Natural killer cell (primary cell): ENCODE results near the gene SPRR2D. TPM values are rescaled to one million over a fixed set of nuclear protein-coding genes. Genes with fewer than 3 reads are reported as not detected.
"Not testable (repeated sequence)": the region's sequence is repeated elsewhere in the genome, so short reads cannot be mapped to it uniquely, and the experiment has no call there.

Experiments used
- ATAC-seq, 3 donors: fragments of 150-1000 bp in 2 of 3; fragments of 200-7000 bp in 1 of 3; cut with Tn5 transposase; 1 replicate in 1 of 3; 2 replicates in 2 of 3; pipeline ENCODE4 v1.10.0; 2021; ENCODE audit warnings: mild to moderate bottlenecking in 2 of 3, moderate library complexity in 2 of 3
- DNase-seq, 2 donors: peaks; one replicate each; pipeline versions ENCODE4 v3.0.0 to v3.0.0-alpha.2; 2013 to 2021; ENCODE audit warnings: mixed read lengths in 1 of 2
- H3K27ac ChIP-seq: one replicate; pipeline ENCODE4 v1.5.1; 2013; ENCODE audit warnings: mild to moderate bottlenecking, low read length
- H3K27me3 ChIP-seq: one replicate; pipeline ENCODE4 v1.6.1; 2013; ENCODE audit warnings: low read length; ENCODE audit not compliant: control insufficient read depth, insufficient read depth
- H3K36me3 ChIP-seq: one replicate; pipeline ENCODE4 v1.6.1; 2013; ENCODE audit warnings: low read length; ENCODE audit not compliant: control insufficient read depth, insufficient read depth
- H3K4me1 ChIP-seq: one replicate; pipeline ENCODE4 v1.6.1; 2013; ENCODE audit warnings: low read length; ENCODE audit not compliant: control insufficient read depth, insufficient read depth
- H3K4me3 ChIP-seq: one replicate; pipeline ENCODE4 v1.5.1; 2013; ENCODE audit warnings: low read length
- H3K9me3 ChIP-seq: one replicate; pipeline ENCODE4 v1.6.1; 2013; ENCODE audit warnings: low read length; ENCODE audit not compliant: control insufficient read depth, insufficient read depth
- H3K27ac Mint-ChIP-seq, 2 donors: one replicate each; pipeline ENCODE4 v1.8.0; 2022; ENCODE audit warnings: mild to moderate bottlenecking in 2 of 2, mixed read lengths in 2 of 2, moderate library complexity in 1 of 2
- H3K27me3 Mint-ChIP-seq, 2 donors: one replicate each; pipeline ENCODE4 v1.8.0; 2022; ENCODE audit warnings: low read depth in 2 of 2, mixed read lengths in 2 of 2
- H3K36me3 Mint-ChIP-seq: one replicate; pipeline ENCODE4 v1.8.0; 2022; ENCODE audit warnings: mixed read lengths
- H3K4me1 Mint-ChIP-seq, 2 donors: one replicate each; pipeline ENCODE4 v1.8.0; 2022; ENCODE audit warnings: mixed read lengths in 2 of 2
- H3K4me3 Mint-ChIP-seq: one replicate; pipeline ENCODE4 v1.8.0; 2022; ENCODE audit warnings: mild to moderate bottlenecking, moderate library complexity, mixed read lengths
- H3K9me3 Mint-ChIP-seq, 2 donors: one replicate each; pipeline ENCODE4 v1.8.0; 2022; ENCODE audit warnings: mixed read lengths in 2 of 2
- CTCF ChIP-seq: fragments of 200-600 bp; IDR thresholded peaks from one replicate; pipeline ENCODE4 v1.8.0; 2022; ENCODE audit warnings: antibody characterized with exemption
- WGBS: methylation state at CpG from one replicate; pipeline ENCODE4 v1.1.7; 2013; ENCODE audit warnings: missing lambda C conversion rate; ENCODE audit not compliant: insufficient coverage; 5-methylcytosine and 5-hydroxymethylcytosine counted together
- intact Hi-C: fragments of 100-400 bp; cut with micrococcal nuclease; formaldehyde crosslinking; loops from one replicate; pipeline ENCODE4 v1.14.2; 2022
- total RNA-seq, 4 donors: library from RNA; stranded (reverse); fragments of 120-200 nt in 1 of 4; gene quantifications; one replicate each; pipeline versions ENCODE4 v1.2.3 to v1.2.4, GENCODE V29; 2013 to 2022

Gene SPRR2D
- total RNA-seq, 3 donors from 2014 or later (not counting 1 experiment from before 2014, with no cell fraction given): not detected

DNA sequence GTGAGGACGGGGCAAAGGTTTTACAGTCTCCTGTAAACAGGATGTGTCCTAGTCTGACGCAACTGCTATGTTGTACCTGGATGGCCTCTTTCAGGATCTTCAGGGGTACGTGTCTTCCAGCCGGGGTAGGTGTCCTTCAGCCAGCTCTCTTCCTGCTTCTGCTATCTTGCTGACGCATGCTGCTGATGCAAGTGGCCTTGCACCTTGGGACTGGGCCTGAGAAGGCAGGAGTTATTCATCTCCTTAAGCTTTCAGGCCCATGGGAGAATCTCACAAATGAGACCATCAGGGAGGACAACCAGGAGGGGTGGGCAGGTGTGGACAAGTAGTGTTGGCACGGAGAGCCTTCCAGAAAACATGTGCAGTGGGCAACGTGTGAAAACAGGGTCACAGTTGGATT lies 17.8 kb downstream of the SPRR2D start:
- Histone ChIP-seq H3K4me3 (no peak overlapping the region), H3K27me3 (no peaks in the 10 kb centered on the region), H3K36me3 (no peaks in the 10 kb centered on the region), H3K4me1 (no peaks in the 10 kb centered on the region), H3K27ac (no peak overlapping the region), H3K9me3 (no peaks in the 10 kb centered on the region)
- ATAC-seq: no peak
- no peak for TF ChIP-seq CTCF
- H3K9me3 Mint-ChIP-seq: no peaks in the 10 kb centered on the region
- no peaks in the 10 kb centered on the region for H3K36me3 Mint-ChIP-seq
- DNase-seq: no peak
- intact Hi-C loops: no loop called here
- H3K4me1 Mint-ChIP-seq: no peaks in the 10 kb centered on the region
- WGBS: 90% methylated on average over 7 of the region's 7 CpGs
- peaks cover 8 to 33% of the 10 kb centered on the region in 2 donors for H3K27me3 Mint-ChIP-seq
- no peak overlapping the region for H3K27ac Mint-ChIP-seq
- H3K4me3 Mint-ChIP-seq: no peak overlapping the region

DNA sequence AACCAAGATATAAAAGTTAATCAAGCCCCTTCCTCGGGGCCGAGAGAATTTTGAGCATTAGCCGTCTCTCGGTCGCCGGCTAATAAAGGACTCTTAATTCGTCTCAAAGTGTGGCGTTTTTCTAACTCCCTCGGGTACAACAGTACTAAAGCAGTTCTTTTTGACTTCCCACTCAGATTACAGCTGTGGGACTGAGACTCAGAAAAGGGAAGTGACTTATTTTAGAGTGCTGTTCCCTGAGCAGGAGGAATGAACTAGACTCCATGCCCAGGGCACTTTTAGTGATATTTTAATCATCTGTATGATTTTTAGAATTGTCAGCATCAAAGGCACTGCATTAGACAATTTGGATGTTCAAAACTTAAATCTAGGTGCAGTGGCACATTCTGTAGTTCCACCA lies 18.6 kb downstream of the SPRR2D start:
- H3K27ac ChIP-seq, H3K4me3 ChIP-seq, H3K36me3 ChIP-seq, H3K4me1 Mint-ChIP-seq, intact Hi-C loops, H3K9me3 Mint-ChIP-seq, H3K36me3 Mint-ChIP-seq, H3K4me1 ChIP-seq, H3K27ac Mint-ChIP-seq, H3K27me3 ChIP-seq, H3K4me3 Mint-ChIP-seq, DNase-seq, ATAC-seq, H3K9me3 ChIP-seq: not testable (repeated sequence)
- 23% methylated on average over 9 of the region's 9 CpGs for WGBS
- H3K27me3 Mint-ChIP-seq: peaks cover 8 to 33% of the 10 kb centered on the region in 2 donors

DNA sequence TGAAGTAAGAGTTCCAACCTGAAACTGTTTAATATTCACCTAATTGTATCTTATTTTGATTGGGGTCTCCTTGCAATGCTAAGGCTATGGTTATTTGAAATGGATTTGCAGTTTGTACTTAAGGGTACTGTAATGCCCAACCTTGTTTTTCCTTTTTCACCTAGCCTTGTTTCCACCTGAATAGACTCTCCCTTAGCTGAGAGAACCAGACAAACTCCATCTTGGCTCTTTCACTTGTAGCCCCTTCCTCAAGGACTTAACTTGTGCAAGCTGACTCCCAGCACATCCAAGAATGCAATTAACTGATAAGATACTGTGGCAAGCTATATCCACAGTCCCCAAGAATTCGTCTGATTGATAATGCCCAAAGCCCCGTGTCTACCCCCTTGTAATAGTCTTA lies 19.1 kb downstream of the SPRR2D start:
- H3K4me1 Mint-ChIP-seq, H3K27me3 ChIP-seq, H3K4me1 ChIP-seq, H3K27ac Mint-ChIP-seq, intact Hi-C loops, H3K9me3 Mint-ChIP-seq, ATAC-seq, H3K36me3 Mint-ChIP-seq, H3K4me3 ChIP-seq, DNase-seq, H3K4me3 Mint-ChIP-seq, H3K9me3 ChIP-seq, H3K36me3 ChIP-seq, H3K27ac ChIP-seq: not testable (repeated sequence)
- 27% methylated on average over 2 of the region's 2 CpGs for WGBS
- H3K27me3 Mint-ChIP-seq: peaks cover 8 to 33% of the 10 kb centered on the region in 2 donors

GRCh38 chr1:153011235-153011758 lies 29.6 kb downstream of the SPRR2D start:
- H3K27me3 Mint-ChIP-seq: peaks cover 2 to 16% of the 10 kb centered on the region in 2 donors

DNA sequence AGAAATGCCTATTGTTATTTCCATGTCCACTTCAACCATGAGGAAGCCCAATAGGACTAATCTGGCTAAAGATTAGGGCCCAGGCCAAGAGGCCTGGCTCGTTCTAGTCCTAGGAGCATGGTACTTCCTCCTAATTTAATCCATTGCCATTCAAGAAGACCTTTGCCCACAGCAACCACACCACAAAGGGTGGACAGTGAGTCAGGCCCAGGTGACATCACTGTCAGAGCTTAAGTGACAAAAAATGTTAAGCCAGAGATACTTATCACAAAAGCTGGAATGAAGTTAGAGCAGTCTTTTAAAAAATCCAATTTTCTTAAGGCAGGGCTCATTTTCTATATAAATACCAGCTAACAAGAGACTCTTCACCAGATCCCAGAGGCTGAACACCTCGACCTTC lies 39.5 kb downstream of the SPRR2D start, which contains the start of gene SPRR3:
SPRR3 (plus strand) TSS at position 368 of the 400 bp plus-strand sequence. CDS start 1,272 bp downstream, outside the sequence.
- H3K36me3 ChIP-seq: no peaks in the 10 kb centered on the region
- H3K4me3 ChIP-seq: no peak within 1 kb of the TSS
- peaks cover 12 to 18% of the 10 kb centered on the region in 2 donors for H3K27me3 Mint-ChIP-seq
- H3K27ac Mint-ChIP-seq: no peak within 1 kb of the TSS
- no peaks in the 10 kb centered on the region for H3K9me3 Mint-ChIP-seq
- no peak for ATAC-seq
- DNase-seq: no peak
- H3K4me3 Mint-ChIP-seq: no peak within 1 kb of the TSS
- no peaks in the 10 kb centered on the region for H3K9me3 ChIP-seq
- no peaks in the 10 kb centered on the region for H3K4me1 Mint-ChIP-seq
- no peaks in the 10 kb centered on the region for H3K36me3 Mint-ChIP-seq
- no peak for TF ChIP-seq CTCF
- H3K27ac ChIP-seq: no peak within 1 kb of the TSS
- 47% methylated on average over 1 of the region's 2 CpGs for WGBS
- H3K4me1 ChIP-seq: no peaks in the 10 kb centered on the region
- H3K27me3 ChIP-seq: no peaks in the 10 kb centered on the region
- intact Hi-C loops: no loop called here

More at GRCh38 chr1:153011235-153011758, 29.6 kb downstream of the SPRR2D start:
- DNase-seq, H3K36me3 ChIP-seq, H3K9me3 ChIP-seq, H3K36me3 Mint-ChIP-seq, H3K4me1 ChIP-seq, H3K9me3 Mint-ChIP-seq, H3K4me3 Mint-ChIP-seq, H3K4me1 Mint-ChIP-seq, H3K27ac Mint-ChIP-seq, H3K27ac ChIP-seq, H3K4me3 ChIP-seq, H3K27me3 ChIP-seq, ATAC-seq, intact Hi-C loops: not testable (repeated sequence)
- 87% methylated on average over 8 of the region's 8 CpGs for WGBS
